ENCODE measurements around the gene CFAP74. TPM values are rescaled to one million over a fixed set of nuclear protein-coding genes. Genes with fewer than 3 reads are reported as not detected.

Gene CFAP74
- total and polyA plus RNA-seq, 2 of the 13 experiments (the other 11 are each of a cell fraction or from before 2014, with no cell fraction given): 0.27 to 0.62 TPM

GRCh38 chr1:2049225-2049717 is 45.7 kb upstream of the CFAP74 start (continued):
- TF ChIP-seq TIGD3 (CRISPR knock-in tag; IDR thresholded peaks at IDR 0.05; ENCODE audit: borderline replicate concordance): peak; percentile 80; the same call in 1 of the 2 replicates
- TF ChIP-seq, protein P1, sequence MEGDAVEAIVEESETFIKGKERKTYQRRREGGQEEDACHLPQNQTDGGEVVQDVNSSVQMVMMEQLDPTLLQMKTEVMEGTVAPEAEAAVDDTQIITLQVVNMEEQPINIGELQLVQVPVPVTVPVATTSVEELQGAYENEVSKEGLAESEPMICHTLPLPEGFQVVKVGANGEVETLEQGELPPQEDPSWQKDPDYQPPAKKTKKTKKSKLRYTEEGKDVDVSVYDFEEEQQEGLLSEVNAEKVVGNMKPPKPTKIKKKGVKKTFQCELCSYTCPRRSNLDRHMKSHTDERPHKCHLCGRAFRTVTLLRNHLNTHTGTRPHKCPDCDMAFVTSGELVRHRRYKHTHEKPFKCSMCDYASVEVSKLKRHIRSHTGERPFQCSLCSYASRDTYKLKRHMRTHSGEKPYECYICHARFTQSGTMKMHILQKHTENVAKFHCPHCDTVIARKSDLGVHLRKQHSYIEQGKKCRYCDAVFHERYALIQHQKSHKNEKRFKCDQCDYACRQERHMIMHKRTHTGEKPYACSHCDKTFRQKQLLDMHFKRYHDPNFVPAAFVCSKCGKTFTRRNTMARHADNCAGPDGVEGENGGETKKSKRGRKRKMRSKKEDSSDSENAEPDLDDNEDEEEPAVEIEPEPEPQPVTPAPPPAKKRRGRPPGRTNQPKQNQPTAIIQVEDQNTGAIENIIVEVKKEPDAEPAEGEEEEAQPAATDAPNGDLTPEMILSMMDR (CRISPR knock-in tag; IDR thresholded peaks at IDR 0.05): peak; percentile 78
- TF ChIP-seq PCBP1 (IDR thresholded peaks at IDR 0.05; ENCODE audit: borderline replicate concordance, low read depth, low read length): 0 out of 2 replicates have a peak, but pooled peaks have one; percentile 49
- peak; percentile 85 for TF ChIP-seq ZNF30 (CRISPR knock-in tag; IDR thresholded peaks at IDR 0.05)
- TF ChIP-seq SP1 (IDR thresholded peaks at IDR 0.05): no peak
- TF ChIP-seq SP1 (CRISPR knock-in tag; IDR thresholded peaks at IDR 0.05): peak; percentile 77
- no peak for TF ChIP-seq GLMP (CRISPR knock-in tag; IDR thresholded peaks at IDR 0.05; ENCODE audit: borderline replicate concordance)
- TF ChIP-seq HOXA7 (CRISPR knock-in tag; IDR thresholded peaks at IDR 0.05): no peak
- TF ChIP-seq, protein P2, sequence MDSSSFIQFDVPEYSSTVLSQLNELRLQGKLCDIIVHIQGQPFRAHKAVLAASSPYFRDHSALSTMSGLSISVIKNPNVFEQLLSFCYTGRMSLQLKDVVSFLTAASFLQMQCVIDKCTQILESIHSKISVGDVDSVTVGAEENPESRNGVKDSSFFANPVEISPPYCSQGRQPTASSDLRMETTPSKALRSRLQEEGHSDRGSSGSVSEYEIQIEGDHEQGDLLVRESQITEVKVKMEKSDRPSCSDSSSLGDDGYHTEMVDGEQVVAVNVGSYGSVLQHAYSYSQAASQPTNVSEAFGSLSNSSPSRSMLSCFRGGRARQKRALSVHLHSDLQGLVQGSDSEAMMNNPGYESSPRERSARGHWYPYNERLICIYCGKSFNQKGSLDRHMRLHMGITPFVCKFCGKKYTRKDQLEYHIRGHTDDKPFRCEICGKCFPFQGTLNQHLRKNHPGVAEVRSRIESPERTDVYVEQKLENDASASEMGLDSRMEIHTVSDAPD (CRISPR knock-in tag; IDR thresholded peaks at IDR 0.05): no peak
- TF ChIP-seq, protein P3, sequence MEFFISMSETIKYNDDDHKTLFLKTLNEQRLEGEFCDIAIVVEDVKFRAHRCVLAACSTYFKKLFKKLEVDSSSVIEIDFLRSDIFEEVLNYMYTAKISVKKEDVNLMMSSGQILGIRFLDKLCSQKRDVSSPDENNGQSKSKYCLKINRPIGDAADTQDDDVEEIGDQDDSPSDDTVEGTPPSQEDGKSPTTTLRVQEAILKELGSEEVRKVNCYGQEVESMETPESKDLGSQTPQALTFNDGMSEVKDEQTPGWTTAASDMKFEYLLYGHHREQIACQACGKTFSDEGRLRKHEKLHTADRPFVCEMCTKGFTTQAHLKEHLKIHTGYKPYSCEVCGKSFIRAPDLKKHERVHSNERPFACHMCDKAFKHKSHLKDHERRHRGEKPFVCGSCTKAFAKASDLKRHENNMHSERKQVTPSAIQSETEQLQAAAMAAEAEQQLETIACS (CRISPR knock-in tag; IDR thresholded peaks at IDR 0.05): no peak
- peak; percentile 50; the same call in 1 of the 2 replicates for TF ChIP-seq KMT2B (CRISPR knock-in tag; IDR thresholded peaks at IDR 0.05)
- peak; percentile 16; the same call in 1 of the 2 replicates for TF ChIP-seq CBFB (CRISPR knock-in tag; IDR thresholded peaks at IDR 0.05)
- TF ChIP-seq KLF11 (CRISPR knock-in tag; IDR thresholded peaks at IDR 0.05): peak; percentile 71; the same call in 1 of the 2 replicates
- 0 out of 2 replicates have a peak, but pooled peaks have one; percentile 16 for TF ChIP-seq GABPB1 (CRISPR knock-in tag; IDR thresholded peaks at IDR 0.05)
- TF ChIP-seq ZFP37 (CRISPR knock-in tag; IDR thresholded peaks at IDR 0.05; ENCODE audit: borderline replicate concordance): 0 out of 2 replicates have a peak, but pooled peaks have one; percentile 70
- 0 out of 2 replicates have a peak, but pooled peaks have one; percentile 5 for TF ChIP-seq GATAD1 (CRISPR knock-in tag; IDR thresholded peaks at IDR 0.05)
- TF ChIP-seq PITX1 (CRISPR knock-in tag; IDR thresholded peaks at IDR 0.05): peak; percentile 82
- TF ChIP-seq MXD4 (CRISPR knock-in tag; IDR thresholded peaks at IDR 0.05): peak; percentile 46; the same call in 1 of the 2 replicates
- TF ChIP-seq, protein P4, sequence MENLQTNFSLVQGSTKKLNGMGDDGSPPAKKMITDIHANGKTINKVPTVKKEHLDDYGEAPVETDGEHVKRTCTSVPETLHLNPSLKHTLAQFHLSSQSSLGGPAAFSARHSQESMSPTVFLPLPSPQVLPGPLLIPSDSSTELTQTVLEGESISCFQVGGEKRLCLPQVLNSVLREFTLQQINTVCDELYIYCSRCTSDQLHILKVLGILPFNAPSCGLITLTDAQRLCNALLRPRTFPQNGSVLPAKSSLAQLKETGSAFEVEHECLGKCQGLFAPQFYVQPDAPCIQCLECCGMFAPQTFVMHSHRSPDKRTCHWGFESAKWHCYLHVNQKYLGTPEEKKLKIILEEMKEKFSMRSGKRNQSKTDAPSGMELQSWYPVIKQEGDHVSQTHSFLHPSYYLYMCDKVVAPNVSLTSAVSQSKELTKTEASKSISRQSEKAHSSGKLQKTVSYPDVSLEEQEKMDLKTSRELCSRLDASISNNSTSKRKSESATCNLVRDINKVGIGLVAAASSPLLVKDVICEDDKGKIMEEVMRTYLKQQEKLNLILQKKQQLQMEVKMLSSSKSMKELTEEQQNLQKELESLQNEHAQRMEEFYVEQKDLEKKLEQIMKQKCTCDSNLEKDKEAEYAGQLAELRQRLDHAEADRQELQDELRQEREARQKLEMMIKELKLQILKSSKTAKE (CRISPR knock-in tag; IDR thresholded peaks at IDR 0.05; ENCODE audit: borderline replicate concordance): peak; percentile 12; the same call in 1 of the 2 replicates

Data from HepG2 (cell line).